Activated CD4-positive, alpha-beta T cell treated with anti-CD3 and anti-CD28 coated beads, Interleukin-2, amount 10 ng/mL, durations not matched to agents 24 days and 14 days (primary cell): Measurements from ENCODE around the gene PTPN4. TPM values are rescaled to one million over a fixed set of nuclear protein-coding genes. Genes with fewer than 3 reads are reported as not detected.

ENCODE experiments used
- DNase-seq: peaks from one replicate; pipeline ENCODE4 v3.0.0; 2022
- H3K27ac Mint-ChIP-seq: one replicate; pipeline ENCODE4 v1.8.0; 2022; ENCODE audit warnings: mild to moderate bottlenecking, mixed read lengths
- H3K27me3 Mint-ChIP-seq: one replicate; pipeline ENCODE4 v1.8.0; 2022; ENCODE audit warnings: mixed read lengths
- H3K36me3 Mint-ChIP-seq: one replicate; pipeline ENCODE4 v1.8.0; 2022; ENCODE audit warnings: low read depth, mild to moderate bottlenecking, mixed read lengths
- H3K4me1 Mint-ChIP-seq: one replicate; pipeline ENCODE4 v1.8.0; 2021; ENCODE audit warnings: mixed read lengths
- H3K4me3 Mint-ChIP-seq: one replicate; pipeline ENCODE4 v1.8.0; 2022; ENCODE audit warnings: mild to moderate bottlenecking, moderate library complexity, mixed read lengths
- H3K9me3 Mint-ChIP-seq: one replicate; pipeline ENCODE4 v1.8.0; 2021; ENCODE audit warnings: mixed read lengths
- intact Hi-C: fragments of 100-400 bp; cut with micrococcal nuclease; formaldehyde crosslinking; loops from one replicate; pipeline ENCODE4 v1.15.1; 2023
- total RNA-seq: library from RNA; stranded (reverse); gene quantifications from 2 replicates; pipeline ENCODE4 v1.2.3, GENCODE V29; 2022

PTPN4 gene
- total RNA-seq, 1 donor from 2014 or later: 21.9 TPM

DNA sequence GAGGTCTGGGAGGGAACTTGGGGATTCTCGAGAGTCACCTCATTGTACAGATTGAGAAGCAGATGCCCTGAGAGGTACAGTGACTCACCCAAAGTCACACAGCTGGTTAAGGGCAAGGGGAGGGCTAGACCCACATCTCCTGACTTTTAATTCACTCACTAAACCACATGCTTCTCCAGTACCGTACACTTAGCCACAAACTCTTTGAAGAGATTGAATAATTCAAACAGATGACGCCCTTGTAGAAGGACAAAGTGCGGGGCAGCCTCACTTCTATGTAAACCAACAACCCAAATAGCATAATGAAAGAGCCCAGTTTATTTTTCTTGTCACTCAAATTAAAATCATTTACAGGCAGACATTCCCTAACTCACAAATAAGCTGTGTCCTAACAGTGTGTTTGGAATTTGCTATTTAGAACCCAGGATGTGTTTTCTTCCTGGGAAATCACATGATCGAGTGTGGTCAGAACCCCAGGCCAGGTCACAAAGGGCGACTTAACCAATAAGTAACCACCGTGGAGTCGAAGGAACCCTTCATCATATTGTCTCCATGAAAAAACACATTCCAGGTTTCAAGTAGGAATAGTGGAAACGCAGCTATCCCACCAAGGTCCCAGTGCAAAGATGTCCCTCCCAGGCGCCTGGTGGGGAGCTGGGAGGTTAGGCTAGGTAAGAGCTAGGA lies 35.8 kb upstream of the PTPN4 start:
- DNase-seq: no peak
- Mint-ChIP-seq H3K27ac (no peak overlapping the region), H3K4me1 (peaks cover 4% of the 10 kb centered on the region), H3K9me3 (no peaks in the 10 kb centered on the region), H3K36me3 (no peaks in the 10 kb centered on the region), H3K4me3 (no peak overlapping the region), H3K27me3 (no peaks in the 10 kb centered on the region)
- intact Hi-C loops: no loop called here

DNA sequence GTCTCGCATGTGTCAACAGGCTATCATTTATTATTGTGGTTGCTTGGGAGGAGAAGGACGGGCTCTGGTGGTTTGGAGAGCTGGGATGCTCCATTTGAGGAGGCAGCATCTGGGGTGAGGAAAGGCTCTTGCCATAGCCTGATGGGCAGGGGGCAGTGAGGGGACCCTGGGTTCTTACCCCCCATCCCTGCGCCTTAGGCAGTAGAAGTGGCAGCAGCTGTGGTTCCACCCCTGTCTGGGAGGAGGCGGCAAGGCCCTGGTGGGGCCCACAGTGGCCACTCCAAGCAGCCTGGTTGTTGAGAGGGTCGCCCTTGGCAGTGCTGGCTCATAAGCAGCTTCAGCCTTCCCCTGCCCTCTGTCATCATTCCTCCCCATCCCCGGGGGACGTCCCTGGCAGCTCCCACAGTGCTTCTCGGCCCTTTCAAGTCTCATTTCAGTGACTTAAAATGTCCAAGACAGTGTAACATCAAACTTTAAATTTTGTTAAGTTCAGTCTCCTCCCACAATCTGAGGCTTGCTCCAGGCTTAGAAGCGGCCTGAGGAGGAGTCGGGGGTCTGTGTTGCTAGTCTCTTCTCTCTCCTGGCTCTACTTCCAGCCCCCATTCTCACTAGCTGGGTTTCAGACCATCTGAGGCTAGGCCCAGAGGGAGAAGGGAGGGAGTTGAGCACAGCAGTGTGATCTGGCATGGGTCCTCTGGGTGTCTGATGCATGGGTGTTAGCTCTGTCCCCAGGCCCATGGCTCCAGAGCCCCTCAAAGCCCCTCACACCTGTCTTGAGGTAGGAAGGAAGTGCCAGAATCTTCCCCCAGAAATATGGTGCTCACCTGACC lies 34.9 kb upstream of the PTPN4 start:
- Mint-ChIP-seq H3K36me3 (no peaks in the 10 kb centered on the region), H3K27me3 (peaks cover 2% of the 10 kb centered on the region), H3K4me1 (peaks cover 4% of the 10 kb centered on the region), H3K4me3 (no peak overlapping the region), H3K27ac (no peak overlapping the region), H3K9me3 (no peaks in the 10 kb centered on the region)
- intact Hi-C loops: no loop called here
- no peak for DNase-seq

DNA sequence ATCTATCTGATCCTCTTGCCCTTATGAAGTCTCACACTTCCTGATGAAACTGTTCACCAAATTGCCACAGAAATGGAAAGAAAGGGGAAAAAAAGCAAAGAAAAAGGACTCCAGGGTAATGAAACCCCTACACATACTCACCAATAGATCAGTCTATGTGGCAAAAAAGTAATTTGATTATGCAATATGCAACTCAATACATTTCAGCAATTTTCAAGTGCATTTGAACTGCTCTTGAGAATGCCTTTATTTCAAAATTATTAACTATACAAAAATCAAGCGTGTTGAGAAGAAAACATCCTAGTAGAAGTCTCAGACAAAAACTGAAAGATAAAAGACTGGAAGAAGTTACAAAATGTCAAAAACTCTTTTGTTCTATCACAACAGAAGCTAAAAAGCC lies 32.2 kb upstream of the PTPN4 start:
- Mint-ChIP-seq H3K36me3 (no peaks in the 10 kb centered on the region), H3K9me3 (no peaks in the 10 kb centered on the region), H3K4me1 (peaks cover 4% of the 10 kb centered on the region), H3K27ac (no peak overlapping the region), H3K4me3 (no peak overlapping the region), H3K27me3 (peaks cover 5% of the 10 kb centered on the region)
- intact Hi-C loops: no loop called here
- DNase-seq: no peak

DNA sequence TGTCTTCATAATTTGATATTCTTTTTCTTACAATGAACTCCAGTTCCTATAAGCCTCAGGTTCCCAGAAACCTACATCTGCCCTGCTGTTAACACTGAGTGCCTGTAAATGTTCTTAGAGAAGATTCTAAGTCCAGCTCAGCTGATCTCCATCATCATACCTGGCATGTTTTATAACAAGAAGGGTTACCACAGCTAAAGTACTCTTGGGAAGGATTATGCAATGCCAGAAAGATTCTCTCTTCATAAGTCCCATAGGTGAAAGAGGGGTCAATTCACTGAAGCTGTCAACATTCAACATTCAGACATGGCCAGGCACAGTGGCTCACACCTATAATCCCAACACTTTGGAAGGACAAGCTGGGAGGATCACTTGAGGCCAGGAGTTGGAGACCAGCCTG lies 31.3 kb upstream of the PTPN4 start:
- Mint-ChIP-seq H3K27ac (no peak overlapping the region), H3K36me3 (no peaks in the 10 kb centered on the region), H3K4me1 (peaks cover 4% of the 10 kb centered on the region), H3K4me3 (no peak overlapping the region), H3K27me3 (peaks cover 9% of the 10 kb centered on the region), H3K9me3 (no peaks in the 10 kb centered on the region)
- no peak for DNase-seq
- intact Hi-C loops: no loop called here

DNA sequence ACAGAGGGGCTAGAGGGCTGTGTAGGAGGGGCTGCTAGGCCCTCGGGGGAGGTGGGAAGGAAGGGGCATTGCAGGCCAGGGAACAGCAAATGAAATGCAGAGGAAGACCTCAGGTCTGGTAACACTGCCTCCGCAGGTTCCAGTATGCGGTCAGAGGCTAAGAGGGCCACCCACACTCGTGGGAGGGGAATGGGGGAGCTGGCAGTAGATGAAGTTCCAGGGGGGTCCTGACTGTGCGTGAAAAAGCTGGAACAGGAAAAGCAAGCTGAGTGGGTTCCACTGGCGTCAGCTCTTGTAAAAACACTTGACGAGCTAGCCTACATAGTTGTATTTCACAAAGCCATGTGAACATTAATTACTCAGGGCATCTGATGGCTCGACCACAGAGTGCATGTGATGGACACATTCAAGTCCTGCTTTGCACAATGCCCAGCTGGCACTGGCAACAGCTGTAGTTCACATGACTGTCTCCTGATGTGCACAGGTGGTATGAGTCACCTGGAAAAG lies 29.0 kb upstream of the PTPN4 start:
- no peak for DNase-seq
- intact Hi-C loops: no loop called here
- H3K27me3 Mint-ChIP-seq: peaks cover 9% of the 10 kb centered on the region
- H3K27ac Mint-ChIP-seq: no peak overlapping the region
- H3K36me3 Mint-ChIP-seq: no peaks in the 10 kb centered on the region
- H3K4me3 Mint-ChIP-seq: no peak overlapping the region
- no peaks in the 10 kb centered on the region for H3K9me3 Mint-ChIP-seq
- no peaks in the 10 kb centered on the region for H3K4me1 Mint-ChIP-seq

DNA sequence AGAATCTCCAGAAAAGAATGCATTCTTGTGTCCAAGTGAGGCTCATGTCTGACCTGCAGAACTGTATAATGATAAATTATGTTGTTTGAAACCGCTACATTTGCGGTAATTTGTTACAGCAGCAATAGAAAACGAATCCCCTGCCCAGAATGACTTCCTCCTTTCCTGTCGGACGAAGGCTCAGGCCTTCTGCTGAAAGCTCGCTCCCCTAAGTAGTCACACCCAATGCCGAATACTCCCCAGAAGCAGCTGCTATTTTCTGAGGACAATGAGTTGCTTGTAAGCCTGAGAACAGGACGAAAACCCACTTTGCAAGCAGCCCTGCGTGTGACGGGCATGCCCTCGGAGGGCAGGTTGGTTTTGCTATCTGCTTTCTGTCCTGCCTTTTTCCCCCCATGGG lies 27.7 kb upstream of the PTPN4 start:
- H3K36me3 Mint-ChIP-seq: no peaks in the 10 kb centered on the region
- intact Hi-C loops: no loop called here
- peaks cover 9% of the 10 kb centered on the region for H3K27me3 Mint-ChIP-seq
- DNase-seq: no peak
- no peak overlapping the region for H3K27ac Mint-ChIP-seq
- no peaks in the 10 kb centered on the region for H3K9me3 Mint-ChIP-seq
- no peak overlapping the region for H3K4me3 Mint-ChIP-seq
- H3K4me1 Mint-ChIP-seq: no peaks in the 10 kb centered on the region

DNA sequence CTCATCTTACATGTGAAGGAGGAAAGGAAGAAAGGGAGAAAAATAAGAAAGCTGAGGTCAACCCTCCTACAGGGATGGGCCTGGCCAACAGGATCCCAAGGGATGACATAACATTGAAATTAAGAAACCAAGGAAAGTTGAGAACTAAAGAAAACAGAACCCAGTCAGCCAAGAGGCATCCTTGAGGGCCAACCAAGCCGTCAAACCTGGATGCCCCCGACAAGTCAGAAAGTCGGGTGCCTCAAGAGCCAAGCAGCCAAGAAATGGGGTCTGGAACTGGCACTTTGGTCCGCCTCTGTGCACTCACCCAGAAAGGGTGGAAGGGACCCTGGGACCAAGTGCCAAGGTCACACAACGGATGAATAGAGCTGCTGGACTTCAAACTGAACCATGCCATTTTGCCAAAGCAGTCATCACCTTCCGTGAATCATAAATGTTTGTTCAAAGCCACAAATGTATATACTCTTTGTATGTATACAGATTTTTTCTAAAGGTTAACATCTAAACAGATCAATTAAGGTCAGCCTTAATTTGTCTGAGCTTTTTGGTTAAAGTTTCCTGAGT lies 27.0 kb upstream of the PTPN4 start:
- no peaks in the 10 kb centered on the region for H3K36me3 Mint-ChIP-seq
- H3K4me1 Mint-ChIP-seq: no peaks in the 10 kb centered on the region
- peaks cover 9% of the 10 kb centered on the region for H3K27me3 Mint-ChIP-seq
- no peaks in the 10 kb centered on the region for H3K9me3 Mint-ChIP-seq
- H3K27ac Mint-ChIP-seq: no peak overlapping the region
- DNase-seq: no peak
- no peak overlapping the region for H3K4me3 Mint-ChIP-seq
- intact Hi-C loops: no loop called here

DNA sequence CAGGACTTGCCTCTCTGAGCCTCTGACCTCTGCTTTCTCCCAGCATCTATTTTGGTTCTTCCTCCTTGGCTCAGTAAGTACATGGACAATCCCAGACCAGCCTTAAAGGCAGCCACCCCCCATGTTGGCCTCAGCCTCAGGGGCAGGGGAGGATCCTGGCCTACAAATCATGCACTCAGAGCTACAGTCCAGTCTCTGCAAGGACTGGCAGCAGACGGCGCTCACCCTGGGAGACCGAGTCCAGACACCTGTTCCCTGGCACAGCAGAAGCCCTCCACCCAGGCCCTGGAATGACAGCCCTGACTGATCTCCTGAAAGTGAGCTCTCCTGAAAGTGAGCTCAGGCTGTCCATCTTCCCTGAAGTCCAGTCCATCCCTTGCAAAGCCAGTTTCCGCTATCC lies 25.7 kb upstream of the PTPN4 start:
- DNase-seq: no peak
- Mint-ChIP-seq H3K4me3 (no peak overlapping the region), H3K9me3 (no peaks in the 10 kb centered on the region), H3K36me3 (no peaks in the 10 kb centered on the region), H3K4me1 (no peaks in the 10 kb centered on the region), H3K27ac (no peak overlapping the region), H3K27me3 (peaks cover 9% of the 10 kb centered on the region)
- intact Hi-C loops: no loop called here

DNA sequence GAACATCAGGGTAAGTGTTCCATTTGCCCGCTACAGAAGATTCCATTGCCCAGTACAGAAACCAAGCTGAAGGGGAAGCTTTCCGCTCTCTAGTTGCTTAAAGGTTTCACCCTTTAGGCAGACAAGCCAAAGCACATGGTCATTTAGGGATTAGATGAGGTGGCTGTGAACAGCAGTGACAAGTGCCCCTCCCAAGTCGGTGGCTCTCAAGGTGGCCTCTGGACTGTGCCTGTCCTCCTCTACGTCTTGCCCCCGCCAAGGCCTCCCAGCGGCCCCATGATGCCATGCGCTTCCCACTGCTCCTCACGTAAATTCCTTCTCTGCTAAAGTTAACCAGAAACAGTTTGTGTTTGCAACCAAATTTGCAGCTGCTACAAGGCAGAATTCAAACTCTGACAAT lies 24.2 kb upstream of the PTPN4 start:
- H3K4me3 Mint-ChIP-seq: no peak overlapping the region
- no peak overlapping the region for H3K27ac Mint-ChIP-seq
- no peaks in the 10 kb centered on the region for H3K36me3 Mint-ChIP-seq
- intact Hi-C loops: no loop called here
- no peaks in the 10 kb centered on the region for H3K9me3 Mint-ChIP-seq
- no peak for DNase-seq
- H3K27me3 Mint-ChIP-seq: peaks cover 7% of the 10 kb centered on the region
- H3K4me1 Mint-ChIP-seq: no peaks in the 10 kb centered on the region

DNA sequence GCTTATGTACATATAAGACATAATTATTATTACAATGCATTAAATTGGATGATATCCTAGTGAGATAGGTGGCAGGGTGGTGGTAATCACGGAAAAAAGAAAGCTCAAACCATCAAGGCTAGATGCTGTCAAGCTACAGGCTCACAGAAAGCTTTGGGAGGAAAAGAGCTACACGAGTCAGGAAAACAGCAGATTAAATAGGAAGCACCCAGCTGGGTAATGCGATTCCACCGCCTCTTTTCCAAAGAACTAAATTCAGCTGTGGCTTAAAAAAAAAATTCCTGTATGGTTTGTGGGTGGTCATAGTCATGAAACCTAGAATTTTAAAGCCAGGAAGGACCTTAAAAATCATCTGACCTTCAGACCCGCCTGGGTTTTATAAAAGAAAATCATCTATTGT lies 23.7 kb upstream of the PTPN4 start:
- Mint-ChIP-seq H3K36me3 (no peaks in the 10 kb centered on the region), H3K4me3 (no peak overlapping the region), H3K27ac (no peak overlapping the region), H3K4me1 (no peaks in the 10 kb centered on the region), H3K9me3 (no peaks in the 10 kb centered on the region), H3K27me3 (peaks cover 7% of the 10 kb centered on the region)
- intact Hi-C loops: no loop called here
- DNase-seq: no peak

DNA sequence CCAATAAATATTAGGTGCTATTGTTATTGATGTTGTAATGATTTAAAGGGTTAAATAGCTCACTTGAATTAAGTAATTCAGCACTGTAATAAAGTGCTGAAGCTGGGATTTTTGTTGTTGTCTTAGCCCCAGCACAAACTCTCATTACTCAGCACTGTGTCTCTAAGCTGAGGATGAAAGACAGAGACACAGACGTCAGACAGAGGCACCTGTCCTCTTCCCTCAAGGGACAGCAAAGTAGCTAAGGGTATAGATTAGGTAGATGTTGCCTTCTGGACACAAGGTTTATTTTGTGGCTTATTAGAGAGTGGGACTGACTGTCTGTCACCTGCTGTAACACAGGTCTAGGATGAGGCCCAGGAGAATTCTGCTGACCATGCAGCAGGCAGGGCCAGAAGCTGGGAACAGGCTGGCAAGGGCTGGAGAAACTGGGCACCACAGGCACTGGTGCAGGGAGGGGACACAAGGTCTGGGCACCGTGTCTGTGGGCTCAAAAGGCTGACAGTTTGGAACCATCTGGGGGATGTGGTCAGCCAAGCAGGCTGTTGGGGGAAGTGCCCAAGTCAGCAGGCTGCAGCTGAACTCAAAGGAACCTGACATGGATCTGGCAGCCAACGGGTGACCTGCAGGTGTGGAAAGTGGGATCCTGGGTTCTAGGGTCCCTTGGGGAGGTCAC lies 20.0 kb upstream of the PTPN4 start:
- Mint-ChIP-seq H3K27me3 (peaks cover 9% of the 10 kb centered on the region), H3K4me1 (no peaks in the 10 kb centered on the region), H3K27ac (no peak overlapping the region), H3K9me3 (no peaks in the 10 kb centered on the region), H3K4me3 (no peak overlapping the region), H3K36me3 (no peaks in the 10 kb centered on the region)
- DNase-seq: no peak
- intact Hi-C loops: no loop called here

DNA sequence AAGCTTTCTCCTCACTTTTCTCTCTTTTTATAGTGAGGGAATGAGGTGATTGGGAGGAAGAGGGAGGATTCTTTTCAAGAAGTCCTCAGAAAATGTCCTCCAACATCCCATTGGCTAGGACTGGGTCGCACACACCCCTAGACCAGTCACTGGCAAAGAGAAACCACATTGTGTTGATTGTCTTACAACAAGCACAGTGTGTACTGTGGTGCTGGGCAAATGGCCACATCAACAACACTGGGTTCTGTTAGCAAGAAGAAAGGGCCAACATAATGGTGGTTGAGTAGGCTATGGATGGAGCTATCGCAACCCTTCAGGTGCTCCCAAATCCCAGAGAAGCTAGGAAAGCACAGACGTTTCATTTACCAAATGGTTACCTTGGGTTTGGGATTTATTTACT lies 18.7 kb upstream of the PTPN4 start:
- Mint-ChIP-seq H3K4me1 (no peaks in the 10 kb centered on the region), H3K27me3 (peaks cover 12% of the 10 kb centered on the region), H3K4me3 (no peak overlapping the region), H3K27ac (no peak overlapping the region), H3K36me3 (no peaks in the 10 kb centered on the region), H3K9me3 (no peaks in the 10 kb centered on the region)
- DNase-seq: no peak
- intact Hi-C loops: no loop called here

DNA sequence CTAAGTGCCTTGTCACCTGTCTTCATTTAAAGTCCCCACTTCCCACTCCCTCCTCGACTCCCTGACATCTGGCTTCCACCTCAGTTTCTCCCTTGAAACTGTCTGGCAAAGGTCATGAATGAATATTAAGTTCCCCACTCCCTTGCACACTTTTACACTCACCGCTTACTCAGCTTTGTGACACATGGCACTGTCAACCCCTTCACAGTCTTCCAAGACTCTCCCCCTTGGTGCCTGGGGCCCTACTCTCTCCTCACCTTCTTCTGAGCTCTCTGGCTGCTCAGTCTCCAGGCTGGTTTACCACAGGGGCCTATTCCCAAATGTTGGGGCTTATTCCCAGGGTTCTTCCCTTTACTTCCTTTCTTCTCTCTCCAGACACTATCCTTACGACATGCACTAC lies 17.9 kb upstream of the PTPN4 start:
- DNase-seq: no peak
- Mint-ChIP-seq H3K9me3 (no peaks in the 10 kb centered on the region), H3K4me3 (no peak overlapping the region), H3K27ac (no peak overlapping the region), H3K27me3 (peaks cover 13% of the 10 kb centered on the region), H3K36me3 (no peaks in the 10 kb centered on the region), H3K4me1 (no peaks in the 10 kb centered on the region)
- intact Hi-C loops: no loop called here
